GM20000 (cell line): ENCODE results near the gene CHST8.

Experiments
- DNase-seq: peaks from one replicate; pipeline ENCODE4 v3.0.0; 2012; ENCODE audit warnings: low spot score
- CTCF ChIP-seq: IDR thresholded peaks from 2 replicates; pipeline ENCODE4 v1.5.1; 2012; ENCODE audit warnings: mild to moderate bottlenecking, control low read depth; ENCODE audit errors: extremely low read depth, missing control alignments

CHST8 gene

GRCh38 chr19:33804021-33804799, 182.5 kb downstream of the CHST8 start:
- no peak for DNase-seq
- TF ChIP-seq CTCF = no peak

GRCh38 chr19:33805313-33805712, 183.6 kb downstream of the CHST8 start:
- DNase-seq = no peak
- TF ChIP-seq CTCF = no peak

- no peak for DNase-seq
Observed at GRCh38 chr19:33805840-33806433, 184.2 kb downstream of the CHST8 start.

GRCh38 chr19:33806434-33806881, 184.7 kb downstream of the CHST8 start:
- TF ChIP-seq CTCF = no peak
- DNase-seq = no peak

More at GRCh38 chr19:33805840-33806433, 184.2 kb downstream of the CHST8 start:
- TF ChIP-seq CTCF = no peak

GRCh38 chr19:33808399-33808798, 186.6 kb downstream of the CHST8 start:
- DNase-seq = no peak
- TF ChIP-seq CTCF = no peak

- no peak for DNase-seq
- no peak for TF ChIP-seq CTCF
Observed at GRCh38 chr19:33809960-33810359, 188.2 kb downstream of the CHST8 start.

GRCh38 chr19:33810821-33811220, 189.1 kb downstream of the CHST8 start:
- DNase-seq = no peak
- no peak for TF ChIP-seq CTCF
